ENCODE data around the gene DHX29.

The DHX29 gene

GRCh38 chr5:55316837-55317236, 9.3 kb upstream of the DHX29 start:
- no peak for DNase-seq (ENCODE audit: low spot score)

GRCh38 chr5:55316289-55316688, 8.8 kb upstream of the DHX29 start:
- no peak for DNase-seq (ENCODE audit: low spot score)

GRCh38 chr5:55313870-55314617, 6.5 kb upstream of the DHX29 start:
- no peak for DNase-seq (ENCODE audit: low spot score)

- peak; percentile 37 for DNase-seq (ENCODE audit: low spot score)
These were observed 851 bp upstream of the DHX29 start for GRCh38 chr5:55308254-55308836.

- DNase-seq (ENCODE audit: low spot score) = peak; percentile 36
These were observed 682 bp downstream of the DHX29 start for GRCh38 chr5:55306641-55307382.

- no peak for DNase-seq (ENCODE audit: low spot score)
These were observed 2.1 kb downstream of the DHX29 start for GRCh38 chr5:55305345-55305744.

- no peak for DNase-seq (ENCODE audit: low spot score)
These were observed 2.9 kb downstream of the DHX29 start for GRCh38 chr5:55304584-55304983.

GRCh38 chr5:55303238-55303690, 4.2 kb downstream of the DHX29 start:
- no peak for DNase-seq (ENCODE audit: low spot score)

- no peak for DNase-seq (ENCODE audit: low spot score)
These were observed 6.6 kb downstream of the DHX29 start for GRCh38 chr5:55300890-55301289.

GRCh38 chr5:55294935-55295334, 12.6 kb downstream of the DHX29 start:
- no peak for DNase-seq (ENCODE audit: low spot score)

- DNase-seq (ENCODE audit: low spot score) = no peak
These were observed 16.5 kb downstream of the DHX29 start for GRCh38 chr5:55290991-55291390.

- DNase-seq (ENCODE audit: low spot score) = no peak
These were observed 17.7 kb downstream of the DHX29 start for GRCh38 chr5:55289808-55290207.

GRCh38 chr5:55286411-55286933, 21.0 kb downstream of the DHX29 start:
- DNase-seq (ENCODE audit: low spot score) = no peak

GRCh38 chr5:55278778-55279177, 28.7 kb downstream of the DHX29 start:
- no peak for DNase-seq (ENCODE audit: low spot score)

GRCh38 chr5:55276771-55277170, 30.7 kb downstream of the DHX29 start:
- no peak for DNase-seq (ENCODE audit: low spot score)

GRCh38 chr5:55258339-55258738, 49.2 kb downstream of the DHX29 start:
- DNase-seq (ENCODE audit: low spot score) = no peak

- DNase-seq (ENCODE audit: low spot score) = no peak
These were observed 52.7 kb downstream of the DHX29 start for GRCh38 chr5:55254802-55255201.

GRCh38 chr5:55250064-55250463, 57.4 kb downstream of the DHX29 start:
- DNase-seq (ENCODE audit: low spot score) = no peak

GRCh38 chr5:55241746-55242145, 65.7 kb downstream of the DHX29 start:
- no peak for DNase-seq (ENCODE audit: low spot score)

GRCh38 chr5:55236800-55237199, 70.7 kb downstream of the DHX29 start:
- no peak for DNase-seq (ENCODE audit: low spot score)

- DNase-seq (ENCODE audit: low spot score) = no peak
These were observed 73.3 kb downstream of the DHX29 start for GRCh38 chr5:55234121-55234700.

All from germinal center (tissue), 1 donor.